Measurements from ENCODE around the gene ZCCHC24. TPM values are rescaled to one million over a fixed set of nuclear protein-coding genes. Genes with fewer than 3 reads are reported as not detected.

ZCCHC24 gene
- total and polyA plus RNA-seq, 10 donors: 4.9 to 34.1 (median 23.7) TPM

DNA sequence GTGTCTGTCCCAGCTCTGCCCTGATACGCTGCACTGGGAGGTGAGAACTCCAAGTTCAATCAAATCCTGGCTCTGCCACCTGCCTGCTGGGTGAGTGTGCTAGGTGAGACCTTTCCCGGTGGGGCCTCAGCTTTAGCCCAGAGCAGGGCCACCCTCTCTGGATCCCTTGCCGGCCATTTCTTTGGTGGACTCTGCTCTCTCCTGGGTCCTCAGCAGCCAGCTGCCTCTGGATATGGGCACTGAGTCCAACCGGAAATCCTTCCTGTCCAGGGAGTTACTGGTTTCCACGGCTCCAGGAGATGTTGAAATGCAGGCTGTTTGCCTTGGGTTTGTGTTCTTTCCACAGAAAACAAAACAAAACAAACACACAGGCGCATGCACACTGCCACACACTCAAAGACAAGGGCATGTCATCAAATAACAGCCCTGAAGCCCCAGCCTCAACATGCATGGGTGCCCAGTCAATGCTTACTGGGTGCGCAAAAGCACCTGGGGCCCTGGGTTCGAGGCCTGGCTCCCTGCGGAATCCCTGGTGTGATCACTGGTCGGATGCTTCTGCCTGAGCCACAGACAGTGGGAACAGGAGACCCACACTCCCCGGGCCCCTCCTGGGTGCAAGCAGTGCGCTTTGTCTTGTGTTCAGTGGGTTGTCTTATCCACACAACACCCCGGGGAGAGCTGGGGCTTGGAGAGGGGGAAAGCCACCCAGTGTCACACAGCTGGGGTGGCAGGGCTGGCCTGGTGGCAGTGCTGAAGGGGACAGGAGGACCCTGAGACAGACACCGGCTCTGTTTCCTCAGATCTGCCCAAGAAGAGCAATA, 65.1 kb downstream of the ZCCHC24 start:
- 66 to 80% (median 74%) methylated on average over 12 to 14 of the region's 14 CpGs for WGBS, 5 donors
- intact Hi-C loops (cut with DNase I; ENCODE audit: low total_unique reads): no loop called here

DNA sequence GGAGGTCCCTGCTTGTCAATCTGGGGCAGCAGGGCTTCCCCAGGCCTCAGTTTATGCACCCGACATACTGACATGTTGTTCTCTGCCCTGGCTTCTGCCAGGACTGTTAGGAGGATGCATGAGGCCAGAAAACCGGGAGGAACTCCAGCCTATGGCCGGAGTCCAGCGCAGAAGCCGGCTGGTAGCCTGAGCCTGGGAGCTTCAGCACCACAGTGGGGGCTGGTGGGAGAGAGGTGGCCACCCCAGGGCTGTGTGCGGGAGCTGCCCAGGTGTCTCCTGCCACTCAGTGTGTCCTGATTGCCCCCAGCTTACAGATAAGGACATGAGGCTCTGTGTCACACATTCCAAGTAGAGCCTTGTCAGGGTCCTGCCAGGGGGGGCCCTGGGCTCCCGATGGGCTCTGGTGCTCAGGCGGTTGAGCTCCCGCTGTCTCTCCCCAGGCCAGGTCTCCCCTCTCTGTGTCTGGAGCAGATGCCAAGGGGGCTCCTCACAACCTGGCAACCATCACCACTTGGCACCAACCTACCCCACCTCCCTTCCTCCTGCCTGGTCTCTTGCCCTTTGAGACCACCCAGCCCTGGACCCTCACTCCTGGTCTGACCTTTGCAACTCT, 65.8 kb downstream of the ZCCHC24 start:
- H3K4me1 ChIP-seq: peaks cover 0 to 31% (median 15%) of the 10 kb centered on the region in 6 donors
- no peaks in the 10 kb centered on the region for H3K9me3 ChIP-seq
- intact Hi-C loops (cut with DNase I; ENCODE audit: low total_unique reads): no loop called here
- peaks cover 0 to 15% (median 0%) of the 10 kb centered on the region in 6 donors for H3K36me3 ChIP-seq
- no peak overlapping the region for H3K4me3 ChIP-seq
- WGBS, 5 donors: 72 to 94% (median 87%) methylated on average over 7 to 9 of the region's 9 CpGs
- peak; percentile 58 for DNase-seq
- peak overlapping the region in 7 of 8 donors; percentile 48 to 73 (median 65) for H3K27ac ChIP-seq
- no peak for TF ChIP-seq POLR2AphosphoS5 (IDR thresholded peaks at IDR 0.05)
- TF ChIP-seq POLR2A (IDR thresholded peaks at IDR 0.05): no peak
- TF ChIP-seq, protein P1, sequence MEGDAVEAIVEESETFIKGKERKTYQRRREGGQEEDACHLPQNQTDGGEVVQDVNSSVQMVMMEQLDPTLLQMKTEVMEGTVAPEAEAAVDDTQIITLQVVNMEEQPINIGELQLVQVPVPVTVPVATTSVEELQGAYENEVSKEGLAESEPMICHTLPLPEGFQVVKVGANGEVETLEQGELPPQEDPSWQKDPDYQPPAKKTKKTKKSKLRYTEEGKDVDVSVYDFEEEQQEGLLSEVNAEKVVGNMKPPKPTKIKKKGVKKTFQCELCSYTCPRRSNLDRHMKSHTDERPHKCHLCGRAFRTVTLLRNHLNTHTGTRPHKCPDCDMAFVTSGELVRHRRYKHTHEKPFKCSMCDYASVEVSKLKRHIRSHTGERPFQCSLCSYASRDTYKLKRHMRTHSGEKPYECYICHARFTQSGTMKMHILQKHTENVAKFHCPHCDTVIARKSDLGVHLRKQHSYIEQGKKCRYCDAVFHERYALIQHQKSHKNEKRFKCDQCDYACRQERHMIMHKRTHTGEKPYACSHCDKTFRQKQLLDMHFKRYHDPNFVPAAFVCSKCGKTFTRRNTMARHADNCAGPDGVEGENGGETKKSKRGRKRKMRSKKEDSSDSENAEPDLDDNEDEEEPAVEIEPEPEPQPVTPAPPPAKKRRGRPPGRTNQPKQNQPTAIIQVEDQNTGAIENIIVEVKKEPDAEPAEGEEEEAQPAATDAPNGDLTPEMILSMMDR (IDR thresholded peaks at IDR 0.05 in 8 of 11, conservative IDR thresholded peaks at IDR 0.05 in 3 of 11): no peak
- H3K27me3 ChIP-seq (replicated peaks in 1 of 7): no peaks in the 10 kb centered on the region

More for the DNA sequence above, 65.1 kb downstream of the ZCCHC24 start:
- Histone ChIP-seq H3K27ac (peak overlapping the region in 7 of 8 donors; percentile 48 to 73 (median 65)), H3K27me3 (replicated peaks in 1 of 7) (no peaks in the 10 kb centered on the region), H3K36me3 (peaks cover 0 to 22% (median 0%) of the 10 kb centered on the region in 6 donors), H3K4me1 (peaks cover 0 to 25% (median 12%) of the 10 kb centered on the region in 6 donors), H3K4me3 (no peak overlapping the region), H3K9me3 (no peaks in the 10 kb centered on the region)
- TF ChIP-seq, protein P1 (IDR thresholded peaks at IDR 0.05 in 8 of 11, conservative IDR thresholded peaks at IDR 0.05 in 3 of 11): no peak
- TF ChIP-seq POLR2AphosphoS5 (IDR thresholded peaks at IDR 0.05) (peak in 2 of 3 donors; percentile 7 to 63), POLR2A (IDR thresholded peaks at IDR 0.05) (no peak)
- no peak for DNase-seq

DNA sequence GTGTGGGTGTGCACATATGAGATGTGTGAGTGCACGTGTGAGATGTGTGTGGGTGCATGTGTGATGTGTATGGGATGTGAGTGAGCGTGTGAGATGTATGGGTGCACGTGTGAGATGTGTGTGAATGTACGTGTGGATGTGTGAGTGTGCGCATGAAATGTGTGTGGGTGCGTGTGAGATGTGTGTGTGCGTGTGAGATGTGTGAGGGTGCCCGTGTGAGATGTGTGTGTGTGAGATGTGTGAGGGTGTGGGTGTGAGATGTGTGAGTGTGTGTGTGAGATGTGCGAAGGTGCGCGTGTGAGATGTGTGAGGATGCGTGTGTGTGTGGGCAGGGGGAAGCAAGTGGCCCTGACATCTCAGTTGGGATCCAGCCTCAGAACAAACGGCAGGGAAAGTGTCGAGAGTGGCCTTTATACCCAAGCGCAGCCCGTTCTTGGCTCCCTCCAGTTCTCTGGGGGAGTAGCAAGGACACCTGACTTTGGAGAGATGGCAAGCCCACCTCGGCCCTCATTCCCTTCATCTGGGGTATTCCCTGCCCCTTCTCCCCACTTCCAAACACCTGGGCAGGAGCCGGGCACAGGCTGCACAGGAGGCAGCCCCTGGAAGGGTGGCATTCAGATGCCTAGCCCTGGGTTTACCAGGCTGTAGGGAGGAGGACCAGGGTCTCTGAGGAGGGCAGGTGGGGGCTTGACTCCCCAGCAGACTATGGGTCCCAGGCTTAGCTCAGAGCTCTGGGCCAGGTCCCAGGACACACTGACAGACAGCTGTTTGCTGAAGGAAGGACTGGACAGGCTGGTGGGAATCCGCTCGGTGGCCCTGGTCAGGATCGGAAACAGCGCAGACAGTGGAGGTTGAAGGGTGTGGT, 66.5 kb downstream of the ZCCHC24 start:
- H3K27me3 ChIP-seq (replicated peaks in 1 of 7): no peaks in the 10 kb centered on the region
- WGBS, 5 donors: 84 to 92% (median 88%) methylated on average over 18 to 22 of the region's 22 CpGs
- TF ChIP-seq POLR2AphosphoS5 (IDR thresholded peaks at IDR 0.05) (no peak), POLR2A (IDR thresholded peaks at IDR 0.05) (no peak)
- TF ChIP-seq, protein P1 (IDR thresholded peaks at IDR 0.05 in 8 of 11, conservative IDR thresholded peaks at IDR 0.05 in 3 of 11): no peak
- DNase-seq: peak; percentile 71
- intact Hi-C loops (cut with DNase I; ENCODE audit: low total_unique reads): no loop called here
- peak overlapping the region in 7 of 8 donors; percentile 48 to 73 (median 65) for H3K27ac ChIP-seq
- H3K4me1 ChIP-seq: peaks cover 0 to 34% (median 17%) of the 10 kb centered on the region in 6 donors
- no peak overlapping the region for H3K4me3 ChIP-seq
- peaks cover 0 to 7% (median 0%) of the 10 kb centered on the region in 6 donors for H3K36me3 ChIP-seq
- H3K9me3 ChIP-seq: no peaks in the 10 kb centered on the region
